OCI-M2 (cell line): Measurements from ENCODE around the gene ZNF500.
A peak's percentile ranks its signal among the peaks of the same experiment; 100 is the strongest.

Experiments used
- DNase-seq: peaks from one replicate; lab custom pipeline; 2025; ENCODE audit not compliant: unreplicated experiment; lab: John Stamatoyannopoulos, UW

The ZNF500 gene

DNA sequence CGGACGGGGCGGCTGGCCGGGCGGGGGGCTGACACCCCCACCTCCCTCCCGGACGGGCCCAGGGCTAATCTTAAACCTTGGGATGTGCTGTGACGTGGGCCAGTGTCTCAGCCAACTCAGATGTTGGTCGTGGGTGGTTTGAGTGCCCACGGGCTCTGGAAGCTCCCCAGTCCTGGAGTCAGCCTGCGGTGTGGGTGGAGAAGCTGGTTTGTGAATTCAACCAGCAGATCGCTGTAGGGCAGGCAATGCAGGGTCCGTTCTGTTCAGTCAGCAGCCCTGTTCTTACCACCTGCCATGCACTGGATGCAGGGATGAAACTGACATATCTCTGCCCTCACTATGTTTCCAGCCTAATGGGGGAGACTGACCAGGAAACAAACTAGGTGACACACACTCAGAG lies 8.0 kb upstream of the ZNF500 start:
- DNase-seq, result no peak

DNA sequence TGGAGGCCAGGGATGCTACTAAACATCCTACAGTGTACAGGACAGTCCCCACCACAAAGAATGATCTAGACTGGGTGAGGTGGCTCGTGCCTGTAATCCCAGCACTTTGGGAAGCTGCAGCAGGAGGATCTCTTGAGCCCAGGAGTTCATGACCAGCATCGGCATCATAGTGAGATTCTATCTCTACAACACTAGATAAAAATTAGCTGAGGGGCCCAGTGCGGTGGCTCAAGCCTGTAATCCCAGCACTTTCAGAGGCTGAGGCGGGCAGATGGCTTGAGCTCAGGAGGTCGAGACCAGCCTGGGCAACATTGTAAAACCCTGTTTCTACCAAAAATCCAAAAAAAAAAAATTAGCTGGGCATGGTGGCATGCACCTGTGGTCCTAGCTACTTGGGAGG lies 5.4 kb upstream of the ZNF500 start:
- no peak for DNase-seq

DNA sequence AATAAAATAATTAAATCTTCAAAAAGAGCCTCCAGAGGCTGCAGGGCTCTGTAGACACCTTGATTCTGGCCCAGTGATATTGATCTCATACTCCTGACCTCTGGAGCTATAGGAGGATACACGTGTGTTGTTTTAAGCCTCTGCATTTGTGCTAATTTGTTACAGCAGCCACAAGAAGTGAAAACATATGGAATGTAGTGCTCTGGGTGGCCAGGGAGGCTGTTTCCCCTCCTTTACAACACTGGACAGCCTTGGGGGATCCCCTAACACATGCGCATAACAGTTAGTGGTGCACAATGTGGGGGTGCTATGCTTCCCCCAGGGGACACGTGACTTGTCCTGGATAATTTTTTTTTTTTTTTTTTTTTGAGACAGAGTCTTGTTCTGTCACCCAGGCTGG lies 4.7 kb upstream of the ZNF500 start:
- no peak for DNase-seq

DNA sequence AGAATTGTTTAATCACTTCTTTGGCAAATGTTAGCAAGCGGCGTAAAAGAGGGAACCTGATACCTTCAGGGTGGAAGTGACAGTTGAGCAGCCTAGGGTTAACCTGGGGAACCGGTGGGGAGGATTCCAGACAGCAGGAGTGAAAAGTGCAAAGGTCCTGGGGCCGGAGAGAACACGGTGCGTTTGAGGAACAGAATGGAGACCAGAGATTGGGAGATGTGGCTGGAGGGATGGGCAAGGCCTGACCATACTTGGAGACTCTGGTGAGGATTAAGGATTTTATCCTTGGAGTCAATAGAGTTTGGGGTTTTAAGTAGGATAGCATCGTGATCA lies 2.3 kb upstream of the ZNF500 start:
- no peak for DNase-seq

DNA sequence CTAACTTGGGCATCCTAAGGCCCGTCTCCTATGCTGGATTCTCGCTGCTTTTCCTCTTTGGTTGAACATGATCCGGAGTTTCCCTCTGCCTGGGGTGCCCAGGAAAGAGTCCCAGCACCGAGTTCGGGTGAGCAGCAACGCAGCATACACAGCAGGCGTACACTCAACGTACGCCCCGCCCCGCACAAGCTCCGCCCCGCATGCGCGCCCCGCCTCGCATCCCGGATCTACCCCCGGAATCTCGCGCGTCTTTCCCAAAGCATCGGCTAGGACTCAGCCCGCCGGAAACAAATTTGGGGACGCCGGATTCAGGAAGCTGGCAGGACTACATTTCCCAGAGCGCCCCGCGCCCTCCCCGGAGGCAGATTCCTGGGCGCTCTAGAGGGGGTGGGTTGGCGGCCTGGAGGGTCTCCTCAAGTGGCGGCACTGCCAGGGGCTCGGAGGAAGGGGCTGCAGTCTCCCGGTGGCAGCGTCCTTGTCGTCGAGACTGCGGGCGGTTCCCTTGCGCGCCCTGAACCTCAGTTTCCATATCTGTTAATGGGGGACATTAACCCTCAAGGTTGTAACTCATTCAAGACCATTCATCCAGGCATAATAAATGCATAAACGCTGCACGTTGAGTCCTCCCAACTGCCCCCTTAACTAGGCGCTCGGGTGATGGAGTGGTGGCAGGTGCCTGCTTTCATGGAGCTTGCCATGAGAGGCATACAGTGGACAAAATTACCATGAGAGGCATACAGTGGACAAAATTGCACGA lies 1.8 kb upstream of the ZNF500 start:
- DNase-seq, result peak; percentile 59

DNA sequence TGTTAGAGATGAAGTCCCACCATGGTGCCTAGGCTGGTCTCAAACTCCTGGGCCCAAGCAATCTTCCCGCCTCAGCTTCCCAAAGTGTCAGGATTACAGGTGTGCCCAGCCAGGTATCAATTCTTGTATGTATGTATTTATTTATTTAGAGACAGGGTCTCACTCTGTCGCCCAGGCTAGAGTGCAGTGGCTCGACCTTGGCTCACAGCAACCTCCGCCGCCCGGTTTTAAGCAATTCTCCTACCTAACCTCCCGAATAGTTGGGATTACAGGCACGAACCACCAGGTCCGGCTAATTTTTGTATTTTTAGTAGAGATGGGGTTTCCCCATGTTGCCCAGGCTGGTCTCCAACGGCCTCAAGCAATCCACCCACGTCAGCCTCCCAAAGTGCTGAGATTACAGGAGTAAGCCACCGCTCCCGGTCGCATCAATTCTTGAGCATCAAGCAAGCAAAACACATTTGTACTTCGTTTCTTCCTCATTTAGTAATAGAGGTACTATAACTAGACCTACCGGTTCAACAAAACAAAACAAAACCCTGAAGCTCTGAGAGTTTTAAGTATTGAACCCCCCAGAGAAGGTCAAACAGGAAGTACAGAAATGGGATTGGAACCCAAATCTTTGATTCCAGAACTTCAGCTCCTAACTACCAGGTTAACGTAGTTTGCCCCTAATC lies 1.0 kb upstream of the ZNF500 start:
- DNase-seq, result no peak

DNA sequence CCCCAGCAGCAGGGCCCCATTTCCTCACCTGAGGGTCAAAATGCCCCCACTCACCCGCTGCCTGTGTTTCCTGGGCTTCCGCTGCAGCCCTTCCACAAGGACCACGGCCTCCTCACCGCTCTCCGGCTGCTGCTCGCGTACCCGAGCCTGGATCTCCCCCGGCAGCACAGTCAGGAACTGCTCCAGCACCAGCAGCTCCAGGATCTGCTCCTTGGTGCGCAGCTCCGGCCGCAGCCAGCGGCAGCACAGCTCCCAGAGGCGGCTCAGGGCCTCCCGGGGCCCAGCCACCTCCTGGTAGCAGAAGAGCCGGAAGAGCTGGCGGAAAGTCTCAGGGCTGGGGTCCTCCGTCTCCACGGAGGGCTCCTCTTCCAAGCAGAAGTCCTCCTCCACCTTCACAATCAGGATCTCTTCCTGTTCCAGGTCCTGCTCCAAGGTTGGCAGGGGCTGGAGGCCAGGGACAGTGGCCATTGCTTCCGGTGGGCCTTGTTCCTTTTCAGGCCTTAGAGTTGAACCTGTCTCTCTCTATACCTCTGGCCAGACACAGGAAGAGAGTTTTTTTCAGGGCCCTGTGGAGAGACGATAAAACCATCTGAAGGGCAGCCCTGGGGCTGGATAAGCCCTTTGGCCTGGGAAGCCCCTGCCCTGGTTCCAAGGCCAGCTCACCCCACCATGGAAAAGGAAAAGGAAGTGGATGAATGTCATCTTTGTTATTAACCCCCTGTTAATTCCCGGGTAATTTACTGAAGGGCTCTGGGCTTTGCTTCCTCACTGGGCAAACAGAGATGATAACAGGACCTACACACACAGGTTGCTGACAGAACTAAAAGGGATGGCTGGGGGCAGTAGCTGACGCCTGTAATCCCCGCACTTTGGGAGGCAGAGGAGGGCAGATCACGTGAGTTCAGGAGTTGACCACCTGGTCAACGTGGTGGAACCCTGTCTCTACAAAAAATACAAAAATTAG lies 1.2 kb downstream of the ZNF500 start:
- DNase-seq, result no peak

DNA sequence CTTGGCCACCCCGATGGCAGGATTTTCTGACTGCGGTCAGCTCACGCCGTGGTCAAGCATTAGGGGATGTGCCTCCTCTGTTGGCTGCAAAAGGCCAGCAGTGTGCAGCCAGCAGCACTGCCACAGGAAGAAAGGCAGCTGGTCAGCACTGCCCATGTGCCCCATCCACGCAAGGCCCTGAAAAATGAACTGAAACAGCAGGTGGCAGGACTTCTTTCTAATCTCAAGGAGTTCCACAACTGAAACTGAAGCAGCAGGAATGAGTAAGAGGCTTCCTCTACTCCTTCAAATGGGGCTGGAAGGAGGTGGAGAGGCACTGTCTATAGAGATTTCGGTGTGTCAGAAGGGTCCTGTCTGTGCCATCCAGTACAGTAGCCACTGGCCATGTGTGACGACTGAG lies 3.2 kb downstream of the ZNF500 start:
- DNase-seq, result no peak

DNA sequence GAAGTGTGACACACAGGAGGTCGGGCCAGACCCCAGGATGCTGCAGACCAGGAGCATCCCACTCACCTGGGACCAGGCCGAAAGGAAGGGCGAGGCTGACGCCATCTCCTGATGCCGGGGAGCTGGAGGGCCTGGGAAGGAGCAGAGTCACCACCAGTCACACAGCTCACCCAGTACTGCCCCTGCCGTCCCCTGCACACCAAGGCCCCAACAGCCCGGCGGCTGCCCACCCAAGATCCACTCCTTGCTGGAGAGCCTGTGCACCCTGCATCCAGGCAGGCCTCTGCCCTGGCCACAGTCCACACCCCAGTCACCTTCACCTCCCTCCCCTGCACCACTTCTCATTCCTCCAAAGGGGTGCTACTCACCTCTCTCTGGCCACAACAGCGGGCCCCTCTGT lies 4.8 kb downstream of the ZNF500 start:
- DNase-seq, result no peak

DNA sequence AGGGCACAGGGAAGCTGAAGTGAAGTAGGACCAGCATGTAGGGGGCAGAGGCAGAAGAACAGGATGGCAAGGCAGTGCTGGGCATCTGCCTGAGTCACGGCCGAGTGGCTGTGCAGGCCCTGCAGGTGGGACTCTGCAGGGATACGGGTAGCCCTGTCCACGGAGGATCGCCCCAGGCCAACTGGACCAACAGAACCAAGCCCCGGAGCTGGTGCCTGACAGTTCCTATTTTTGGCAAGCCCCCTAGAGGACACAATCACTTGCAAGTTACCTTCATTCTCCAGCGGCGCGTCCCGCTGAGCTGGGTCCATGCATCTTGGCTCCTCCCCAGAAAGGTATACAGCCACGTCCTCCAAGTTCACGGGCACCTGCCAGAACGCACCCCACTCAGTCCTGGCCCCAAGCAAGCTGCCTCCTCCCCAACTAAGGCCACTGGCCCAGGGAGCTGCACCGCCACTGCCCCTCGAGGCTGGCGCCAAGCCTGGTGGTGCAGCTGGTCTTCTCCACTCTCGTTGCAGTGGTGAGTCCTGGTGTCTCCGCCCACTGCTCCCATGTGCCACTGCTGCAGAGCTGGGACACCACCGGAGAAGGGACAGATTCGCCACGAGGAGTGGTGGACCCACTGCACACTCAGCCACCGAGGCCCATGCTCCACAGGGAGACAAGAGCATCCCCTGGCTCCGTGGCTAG lies 6.6 kb downstream of the ZNF500 start:
- DNase-seq, result no peak

DNA sequence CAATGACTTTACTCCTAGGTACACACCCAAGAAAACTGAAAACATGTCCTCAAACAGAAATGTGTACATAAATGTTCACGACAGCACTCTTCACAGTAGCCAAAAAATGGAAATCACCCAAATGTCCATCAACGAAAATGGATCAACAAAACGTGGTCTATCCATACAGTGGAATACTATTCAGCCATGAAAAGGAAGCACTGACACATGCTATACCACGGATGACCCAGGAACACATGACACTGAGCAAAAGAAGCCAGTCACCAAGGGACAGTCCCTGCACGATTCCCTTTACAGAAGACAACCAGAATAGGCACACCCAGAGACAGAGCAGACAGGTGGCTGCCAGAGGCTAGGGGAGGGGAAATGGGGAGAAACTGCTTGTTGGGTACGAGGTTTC lies 11.3 kb downstream of the ZNF500 start:
- no peak for DNase-seq

DNA sequence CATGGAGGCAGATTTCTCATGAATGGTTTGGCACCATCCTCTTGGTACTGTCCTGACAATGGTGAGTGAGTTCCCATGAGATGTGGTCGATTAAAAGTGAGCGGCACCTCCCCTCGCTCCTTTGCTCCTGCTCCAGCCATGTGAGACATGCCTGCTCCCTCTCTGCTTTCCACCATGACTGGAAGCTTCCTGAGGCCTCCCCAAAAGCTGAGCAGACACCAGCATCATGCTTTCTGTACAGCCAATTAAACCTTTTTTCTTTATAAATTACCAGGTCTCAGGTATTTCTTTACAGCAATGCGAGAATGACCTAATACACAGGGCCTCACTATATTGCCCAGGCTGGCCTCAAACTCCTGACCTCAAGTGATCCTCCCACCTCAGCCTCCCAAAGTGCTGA lies 12.1 kb downstream of the ZNF500 start:
- DNase-seq, result no peak

DNA sequence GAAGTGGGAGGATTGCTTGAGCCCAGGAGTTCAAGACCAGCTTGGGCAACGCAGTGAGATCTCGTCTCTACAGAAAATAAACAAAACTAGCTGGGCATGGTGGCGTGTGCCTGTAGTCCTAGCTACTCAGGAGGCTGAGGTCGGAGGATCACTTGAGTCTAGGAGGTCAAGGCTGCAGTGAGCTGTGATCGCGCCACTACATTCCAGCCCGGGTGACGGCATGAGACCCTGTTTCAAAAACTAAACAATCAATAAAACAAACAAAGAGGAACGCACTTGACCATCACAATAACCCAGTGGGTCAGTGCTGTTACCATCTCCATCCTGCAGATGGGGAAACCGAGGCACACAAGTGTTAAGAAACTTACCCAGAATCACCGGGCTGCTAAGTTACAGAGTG lies 13.7 kb downstream of the ZNF500 start:
- no peak for DNase-seq

DNA sequence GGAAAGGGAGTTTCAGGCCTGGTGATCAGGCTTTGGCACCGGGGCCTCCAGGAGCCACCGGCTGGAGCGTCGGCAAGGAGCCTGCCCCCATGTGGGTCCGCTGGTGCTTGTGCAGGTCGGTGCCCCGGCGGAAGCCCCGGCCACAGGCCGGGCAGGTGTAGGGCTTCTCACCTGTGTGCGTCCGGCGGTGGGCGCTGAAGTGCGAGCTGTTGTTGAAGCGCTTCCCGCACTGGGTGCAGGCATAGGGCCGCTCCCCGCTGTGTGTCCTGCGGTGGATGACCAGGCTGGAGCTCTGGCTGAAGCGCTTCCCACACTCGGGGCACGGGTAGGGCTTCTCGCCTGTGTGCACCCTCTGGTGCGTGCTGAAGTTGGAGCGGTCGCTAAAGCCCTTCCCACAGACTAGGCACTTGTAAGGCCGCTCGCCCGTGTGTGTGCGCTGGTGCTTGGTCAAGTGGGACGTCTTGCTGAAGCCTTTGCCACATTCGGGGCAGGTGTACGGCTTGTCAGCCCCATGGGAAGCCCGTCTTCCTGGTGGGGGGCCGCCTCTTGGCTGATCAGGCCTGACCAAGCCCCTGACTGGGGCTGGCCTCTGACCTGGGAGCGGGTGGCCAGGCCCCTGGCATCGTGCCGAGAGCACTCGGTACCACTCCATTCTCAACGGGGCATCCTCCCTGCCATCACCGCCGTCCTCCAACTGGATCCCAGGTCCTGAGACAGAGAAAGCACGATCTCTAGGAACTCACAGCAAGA lies 14.4 kb downstream of the ZNF500 start:
- DNase-seq, result no peak

DNA sequence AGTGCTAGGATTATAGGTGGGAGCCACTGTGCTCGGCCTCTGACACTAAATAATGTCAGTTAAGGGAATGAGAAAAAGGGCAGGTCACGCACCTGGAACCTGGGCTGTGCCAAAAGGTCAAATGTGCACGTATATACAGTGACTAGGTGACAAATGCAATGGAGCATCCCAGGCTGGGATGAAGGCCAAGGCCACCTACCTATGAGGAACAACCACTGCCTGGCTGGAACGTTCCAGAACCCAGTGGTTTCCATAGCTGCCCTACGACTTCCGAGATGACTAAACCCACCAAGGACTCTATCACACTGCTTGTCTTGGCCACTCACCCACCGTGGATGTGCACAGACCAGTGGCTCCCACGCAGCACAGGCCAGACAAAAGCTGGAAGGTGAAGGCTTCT lies 16.1 kb downstream of the ZNF500 start:
- no peak for DNase-seq

DNA sequence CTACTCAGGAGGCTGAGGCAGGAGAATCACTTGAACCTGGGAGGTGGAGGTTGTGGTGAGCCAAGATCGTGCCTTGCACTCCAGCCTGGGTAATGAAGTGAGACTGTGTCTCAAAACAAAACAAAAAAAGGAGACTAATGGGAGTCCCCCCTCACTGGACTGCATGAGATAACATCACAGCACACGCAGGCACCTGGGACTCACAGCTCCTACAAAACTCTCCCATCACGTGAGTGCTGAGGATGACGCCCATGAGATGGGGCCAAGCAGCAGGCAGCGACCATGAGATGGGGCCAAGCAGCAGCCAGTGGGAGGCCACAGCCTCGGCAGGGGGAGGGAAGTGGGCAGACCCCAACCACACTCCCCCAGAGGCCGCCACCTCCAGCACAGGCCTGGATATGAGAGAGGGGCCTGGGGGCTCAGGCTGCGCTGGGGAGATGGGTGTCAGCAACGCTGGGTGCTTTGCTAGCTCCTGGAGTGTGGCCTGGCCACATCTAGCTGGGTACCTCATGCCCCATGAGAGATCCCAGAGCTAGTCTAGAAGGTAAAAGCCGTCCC lies 17.2 kb downstream of the ZNF500 start:
- no peak for DNase-seq

DNA sequence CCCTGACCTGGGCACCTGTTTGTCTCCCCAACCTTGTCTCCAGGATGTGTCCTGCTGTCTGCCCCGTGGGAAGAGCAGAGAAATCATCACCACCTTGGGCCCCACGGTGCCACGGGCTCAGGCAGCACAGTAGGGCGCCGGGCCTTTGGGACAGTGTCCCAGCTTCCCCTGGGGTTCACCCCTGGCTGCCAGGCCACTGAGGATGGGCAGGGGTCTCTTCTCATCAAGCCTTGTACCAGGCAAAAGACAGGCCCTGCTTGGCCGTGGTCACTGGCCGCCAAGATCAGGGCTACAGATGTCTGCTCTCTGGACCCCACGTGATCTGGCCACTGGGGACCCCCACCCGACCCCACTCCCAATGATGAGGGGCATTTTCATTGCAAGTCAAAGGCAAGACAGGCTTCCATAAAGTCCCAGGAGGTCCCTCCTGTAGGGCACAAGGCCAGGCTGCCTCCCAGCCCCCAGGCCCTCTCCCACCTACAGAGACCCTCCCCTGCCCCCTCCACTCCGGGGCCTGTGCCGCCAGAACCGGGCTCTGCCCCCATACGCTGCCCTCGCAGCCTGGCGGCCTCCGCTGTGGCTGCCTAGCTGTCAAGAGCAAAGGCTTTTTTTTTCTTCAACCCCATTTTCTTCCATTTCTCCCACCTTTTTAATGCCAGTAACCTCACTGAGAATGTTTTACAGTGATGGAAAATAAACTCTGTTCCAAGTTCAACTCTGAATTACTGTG lies 18.1 kb downstream of the ZNF500 start:
- DNase-seq, result no peak

DNA sequence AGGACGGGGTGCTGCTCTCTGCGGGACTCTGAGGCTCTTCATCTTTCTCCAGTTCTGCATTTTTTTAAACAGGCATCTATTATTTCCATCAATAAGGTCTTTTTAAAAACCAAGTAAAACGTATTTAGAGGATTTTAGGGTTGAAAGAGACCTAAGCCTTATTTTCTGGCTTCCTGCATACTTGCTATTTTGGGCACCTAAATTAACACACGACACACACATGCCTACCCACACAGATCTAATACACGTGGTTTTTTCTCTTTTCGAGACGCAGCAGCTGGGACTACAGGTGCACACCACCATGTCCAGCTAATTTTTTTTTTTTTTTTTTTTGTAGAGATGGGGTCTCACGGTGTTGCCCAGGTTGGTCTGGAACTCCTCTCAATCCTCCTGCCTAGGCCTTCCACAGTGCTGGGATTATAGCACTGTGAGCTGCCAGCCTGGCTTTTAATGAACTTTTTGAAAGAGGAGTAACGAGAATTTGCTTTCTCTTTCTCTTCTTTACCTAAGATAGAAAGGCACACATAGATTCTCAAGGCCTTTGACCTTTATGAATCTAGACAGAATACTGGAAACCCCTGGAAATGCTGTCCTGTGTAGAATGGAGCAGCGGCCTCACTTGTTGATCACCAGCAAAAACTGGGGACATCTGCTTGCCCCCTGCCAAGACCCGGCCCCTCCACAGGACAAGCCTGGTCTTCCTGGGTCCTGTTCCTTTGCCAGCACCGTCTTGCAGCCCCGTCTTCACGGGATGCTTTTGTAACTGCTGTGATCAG lies 18.9 kb downstream of the ZNF500 start:
- DNase-seq, result no peak
